ENCODE data around the gene S1PR5.
A peak's percentile ranks its signal among the peaks of the same experiment; 100 is the strongest.

Gene S1PR5

GRCh38 chr19:10514211-10515145 lies 2.8 kb downstream of the S1PR5 start:
- DNase-seq (ENCODE audit: low spot score): no peak

GRCh38 chr19:10513223-10513622 lies 4.0 kb downstream of the S1PR5 start:
- DNase-seq (ENCODE audit: low spot score): no peak

- DNase-seq (ENCODE audit: low spot score): no peak
Observed at GRCh38 chr19:10510301-10510802, 6.9 kb downstream of the S1PR5 start.

- DNase-seq (ENCODE audit: low spot score): no peak
Observed at GRCh38 chr19:10508707-10509106, 8.5 kb downstream of the S1PR5 start.

- no peak for DNase-seq (ENCODE audit: low spot score)
Observed at GRCh38 chr19:10508036-10508435, 9.2 kb downstream of the S1PR5 start.

GRCh38 chr19:10505583-10506229 lies 11.5 kb downstream of the S1PR5 start:
- DNase-seq (ENCODE audit: low spot score): peak; percentile 66

GRCh38 chr19:10503002-10503789 lies 14.1 kb downstream of the S1PR5 start, which contains the start of gene KEAP1:
KEAP1 (minus strand) TSS chr19:10503356; CDS start chr19:10500033, 3,323 bp downstream.
- peak; percentile 50 for DNase-seq (ENCODE audit: low spot score)

GRCh38 chr19:10502524-10503001 lies 14.7 kb downstream of the S1PR5 start:
- peak; percentile 99 for DNase-seq (ENCODE audit: low spot score)

- peak; percentile 75 for DNase-seq (ENCODE audit: low spot score)
Observed at GRCh38 chr19:10501971-10502523, 15.2 kb downstream of the S1PR5 start.

GRCh38 chr19:10500247-10500592 lies 17.0 kb downstream of the S1PR5 start:
- DNase-seq (ENCODE audit: low spot score): no peak

GRCh38 chr19:10499550-10500246 lies 17.5 kb downstream of the S1PR5 start:
- DNase-seq (ENCODE audit: low spot score): no peak

GRCh38 chr19:10497371-10497770 lies 19.9 kb downstream of the S1PR5 start:
- no peak for DNase-seq (ENCODE audit: low spot score)

GRCh38 chr19:10491472-10492047 lies 25.7 kb downstream of the S1PR5 start:
- no peak for DNase-seq (ENCODE audit: low spot score)

GRCh38 chr19:10486551-10486950 lies 30.7 kb downstream of the S1PR5 start:
- no peak for DNase-seq (ENCODE audit: low spot score)

GRCh38 chr19:10478903-10479384 lies 38.3 kb downstream of the S1PR5 start:
- DNase-seq (ENCODE audit: low spot score): peak; percentile 95

- DNase-seq (ENCODE audit: low spot score): no peak
Observed at GRCh38 chr19:10478476-10478875, 38.8 kb downstream of the S1PR5 start.

- DNase-seq (ENCODE audit: low spot score): no peak
Observed at GRCh38 chr19:10474962-10475451, 42.2 kb downstream of the S1PR5 start.

GRCh38 chr19:10473192-10473591 lies 44.1 kb downstream of the S1PR5 start:
- DNase-seq (ENCODE audit: low spot score): no peak

- DNase-seq (ENCODE audit: low spot score): no peak
Observed at GRCh38 chr19:10471909-10472308, 45.3 kb downstream of the S1PR5 start.

- DNase-seq (ENCODE audit: low spot score): no peak
Observed at GRCh38 chr19:10468133-10468532, 49.1 kb downstream of the S1PR5 start.
